Amygdala (tissue), 56 donors: ENCODE results near the gene MEMO1.
"Not testable (repeated sequence)": the region's sequence is repeated elsewhere in the genome, so short reads cannot be mapped to it uniquely, and the experiment has no call there.

ENCODE experiments used
- DNase-seq, 56 donors: peaks; one replicate each; lab custom pipeline; 2025; lab: John Stamatoyannopoulos, UW

The MEMO1 gene

DNA sequence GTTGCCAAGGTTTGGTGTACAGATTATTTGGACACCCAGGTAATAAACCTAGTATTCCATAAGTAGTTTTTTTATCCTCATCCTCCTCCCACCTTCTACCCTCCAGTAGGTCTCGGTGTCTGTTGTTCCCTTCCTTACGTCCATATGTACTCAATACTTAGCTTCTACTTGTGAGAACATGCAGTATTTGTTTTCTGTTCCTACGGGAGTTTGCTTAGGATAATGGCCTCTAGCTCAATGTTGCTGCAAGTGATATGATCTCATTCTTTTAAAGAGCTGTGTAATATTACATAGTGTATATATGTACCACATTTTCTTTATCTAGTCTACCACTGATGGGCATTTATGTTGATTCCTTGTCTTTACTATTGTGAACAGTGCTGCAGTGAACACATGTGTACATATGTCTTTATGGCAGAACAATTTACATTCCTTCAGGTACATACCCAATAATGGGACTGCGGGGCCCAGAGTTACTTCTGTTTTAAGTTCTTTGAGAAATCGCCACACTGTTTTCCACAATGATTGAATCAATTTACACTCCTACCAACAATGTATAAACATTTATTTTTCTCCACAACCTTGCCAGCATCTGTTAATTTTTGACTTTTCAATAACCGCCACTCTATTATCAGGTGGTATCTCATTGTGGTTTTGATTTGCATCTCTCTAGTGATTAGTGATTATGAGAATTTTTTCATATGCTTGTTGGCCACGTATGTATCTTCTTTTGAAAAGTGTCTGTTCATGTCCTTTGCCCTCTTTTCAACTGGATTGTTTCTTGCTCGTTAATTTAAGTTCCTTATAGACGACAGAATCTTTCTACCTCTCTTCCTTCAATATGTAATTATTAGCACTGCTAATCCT lies 88.0 kb downstream of the MEMO1 start:
- no peak for DNase-seq

DNA sequence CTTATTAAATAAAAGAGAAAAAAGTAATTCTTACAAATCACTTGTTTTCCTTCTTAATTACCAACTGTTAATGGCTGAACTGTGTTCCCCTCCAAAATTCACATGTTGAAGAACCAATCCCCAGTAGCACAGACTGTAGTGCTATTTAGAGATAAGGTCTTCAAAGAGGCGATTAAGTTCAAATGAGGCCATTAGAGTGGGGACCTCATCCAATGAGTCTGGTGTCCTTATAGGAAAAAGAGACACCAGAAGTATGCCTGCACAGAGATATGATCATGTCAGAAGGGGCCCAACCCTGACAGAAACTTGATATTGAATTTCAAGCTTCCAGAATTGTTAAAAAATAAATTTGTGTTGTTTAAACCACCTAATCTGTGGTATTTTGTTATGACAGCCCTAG lies 89.8 kb downstream of the MEMO1 start:
- DNase-seq: no peak

DNA sequence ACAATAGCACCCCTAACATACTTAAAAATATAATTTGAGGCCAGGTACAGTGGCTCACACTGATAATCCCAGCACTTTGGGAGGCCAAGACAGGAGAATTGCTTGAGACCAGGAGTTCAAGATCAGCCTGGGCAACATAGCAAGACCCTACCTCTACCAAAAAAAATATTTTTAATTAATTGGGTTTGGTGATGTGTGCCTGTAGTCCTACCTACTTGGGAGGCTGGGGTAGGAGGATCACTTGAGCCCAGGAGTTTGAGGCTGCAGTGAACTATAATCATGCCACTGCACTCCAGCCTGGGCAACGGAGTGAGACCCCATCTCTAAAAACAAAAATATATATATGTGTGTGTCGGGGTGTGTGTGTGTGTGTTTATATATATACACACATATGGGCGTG lies 91.3 kb downstream of the MEMO1 start:
- no peak for DNase-seq

DNA sequence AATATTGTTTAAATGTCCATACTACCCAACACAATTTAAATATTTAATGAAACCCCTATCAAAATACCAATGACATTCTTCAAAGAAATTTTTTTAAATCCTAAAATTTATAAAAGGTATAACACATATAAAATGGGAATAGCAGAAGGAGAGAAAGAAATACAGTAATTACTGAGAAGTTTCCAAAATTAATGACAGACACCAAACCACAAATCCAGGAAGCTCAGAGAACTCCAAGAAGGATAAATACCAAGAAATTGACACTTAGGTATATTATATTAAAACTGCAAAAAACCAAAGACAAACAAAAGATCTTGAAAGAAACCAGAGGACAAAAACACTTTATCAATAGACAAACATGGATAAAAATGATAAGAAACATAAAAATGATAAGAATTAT lies 101.1 kb downstream of the MEMO1 start:
- DNase-seq: no peak

DNA sequence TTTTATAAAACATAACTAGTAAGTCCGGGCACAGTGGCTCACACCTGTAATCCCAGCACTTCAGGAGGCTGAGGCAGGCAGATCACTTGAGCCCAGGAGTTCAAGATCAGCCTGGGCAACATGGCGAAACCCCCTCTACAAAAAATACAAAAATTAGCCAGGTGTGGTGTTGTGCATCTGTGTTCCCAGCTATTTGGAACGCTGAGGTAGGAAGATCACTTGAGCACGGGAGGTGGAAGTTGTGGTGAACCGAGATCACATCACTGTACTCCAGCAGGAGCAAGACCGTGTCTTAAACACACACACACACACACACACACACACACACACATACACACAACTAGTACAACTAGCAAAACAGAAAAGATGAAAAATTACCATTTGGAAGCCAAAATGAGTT lies 103.3 kb downstream of the MEMO1 start:
- DNase-seq: not testable (repeated sequence)

DNA sequence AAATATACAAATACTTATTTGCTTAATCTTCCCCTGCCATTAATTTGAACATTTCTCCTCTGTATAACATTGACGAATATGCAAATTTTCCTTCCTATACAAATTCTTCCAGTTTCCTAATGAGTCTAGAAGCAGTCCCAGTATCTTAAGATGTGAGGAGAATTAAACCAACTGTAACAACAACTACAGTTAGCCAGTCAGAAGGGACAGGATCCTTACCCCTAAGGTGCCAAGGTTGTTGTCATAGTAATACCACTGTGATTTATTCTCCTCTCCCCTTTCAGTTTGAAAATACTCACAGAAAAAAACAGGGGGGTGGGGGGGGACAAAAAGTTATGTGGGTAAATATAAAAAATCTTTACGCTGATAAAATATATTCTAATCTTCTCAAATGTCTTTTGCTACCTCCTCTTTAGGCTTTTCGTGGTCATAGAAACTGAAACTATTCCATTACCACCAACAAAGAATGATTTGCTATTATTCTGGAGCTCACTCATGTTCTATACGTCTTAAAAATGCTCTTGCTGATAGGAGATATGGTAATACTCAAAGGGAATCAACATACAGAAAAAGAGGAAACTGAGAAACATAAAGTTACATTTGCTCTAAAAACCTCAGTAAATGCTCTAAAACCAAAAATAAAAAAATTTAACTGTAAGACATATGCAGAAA lies 107.6 kb downstream of the MEMO1 start:
- no peak for DNase-seq

DNA sequence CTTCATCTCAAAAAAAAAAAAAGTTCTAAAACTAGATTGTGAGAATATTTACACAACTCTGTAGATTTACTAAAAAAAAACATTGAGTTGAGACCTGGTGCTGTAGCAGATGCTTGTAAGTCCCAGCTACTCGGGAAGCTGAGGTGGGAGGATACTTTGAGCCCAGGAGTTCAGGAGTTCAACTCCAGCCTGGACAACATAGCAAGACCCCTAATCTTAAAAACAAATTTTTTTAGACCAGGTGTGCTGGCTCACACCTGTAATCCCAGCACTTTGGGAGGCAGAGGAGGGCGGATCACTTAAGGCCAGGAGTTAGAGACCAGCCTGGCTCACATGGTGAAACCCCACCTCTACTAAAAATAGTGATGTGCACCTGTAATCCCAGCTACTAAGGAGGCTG lies 108.9 kb downstream of the MEMO1 start:
- no peak for DNase-seq

DNA sequence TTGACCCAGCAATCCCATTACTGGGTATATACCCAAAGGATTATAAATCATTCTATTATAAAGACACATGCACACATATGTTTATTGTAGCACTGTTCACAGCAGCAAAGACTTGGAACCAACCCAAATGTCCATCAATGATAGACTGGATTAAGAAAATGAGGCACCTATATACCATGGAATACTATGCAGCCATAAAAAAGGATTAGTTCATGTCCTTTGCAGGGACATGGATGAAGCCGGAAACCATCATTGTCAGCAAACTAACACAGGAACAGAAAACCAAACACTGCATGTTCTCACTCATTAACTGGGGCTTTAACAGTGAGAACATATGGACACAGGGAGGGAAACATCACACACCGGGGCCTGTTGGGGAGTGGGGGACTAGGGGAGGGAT lies 110.7 kb downstream of the MEMO1 start:
- not testable (repeated sequence) for DNase-seq

DNA sequence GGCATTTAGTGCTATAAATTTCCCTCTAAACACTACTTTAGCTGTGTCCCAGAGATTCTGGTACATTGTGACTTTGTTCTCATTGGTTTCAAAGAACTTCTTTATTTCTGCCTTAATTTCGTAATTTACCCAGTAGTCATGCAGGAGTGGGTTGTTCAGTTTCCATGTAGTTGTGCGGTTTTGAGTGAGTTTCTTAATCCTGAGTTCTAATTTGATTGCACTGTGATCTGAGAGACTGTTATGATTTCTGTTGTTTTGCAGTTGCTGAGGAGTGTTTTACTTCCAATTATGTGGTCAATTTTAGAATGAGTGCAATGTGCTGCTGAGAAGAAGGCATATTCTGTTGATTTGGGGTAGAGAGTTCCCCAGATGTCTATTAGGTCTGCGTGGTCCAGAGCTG lies 112.5 kb downstream of the MEMO1 start:
- DNase-seq: not testable (repeated sequence)

DNA sequence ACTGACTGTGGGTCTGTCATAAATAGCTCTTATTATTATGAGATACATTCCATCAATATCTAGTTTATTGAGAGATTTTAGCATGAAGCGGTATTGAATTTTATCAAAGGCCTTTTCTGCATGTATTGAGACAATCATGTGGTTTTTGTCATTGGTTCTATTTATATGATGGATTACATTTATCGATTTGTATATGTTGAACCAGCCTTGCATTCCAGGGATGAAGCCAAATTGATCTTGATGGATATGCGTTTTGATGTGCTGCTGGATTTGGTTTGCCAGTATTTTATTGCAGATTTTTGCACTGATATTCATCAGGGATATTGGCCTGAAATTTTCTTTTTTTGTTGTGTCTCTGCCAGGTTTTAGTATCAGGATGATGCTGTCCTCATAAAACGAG lies 113.5 kb downstream of the MEMO1 start:
- not testable (repeated sequence) for DNase-seq

DNA sequence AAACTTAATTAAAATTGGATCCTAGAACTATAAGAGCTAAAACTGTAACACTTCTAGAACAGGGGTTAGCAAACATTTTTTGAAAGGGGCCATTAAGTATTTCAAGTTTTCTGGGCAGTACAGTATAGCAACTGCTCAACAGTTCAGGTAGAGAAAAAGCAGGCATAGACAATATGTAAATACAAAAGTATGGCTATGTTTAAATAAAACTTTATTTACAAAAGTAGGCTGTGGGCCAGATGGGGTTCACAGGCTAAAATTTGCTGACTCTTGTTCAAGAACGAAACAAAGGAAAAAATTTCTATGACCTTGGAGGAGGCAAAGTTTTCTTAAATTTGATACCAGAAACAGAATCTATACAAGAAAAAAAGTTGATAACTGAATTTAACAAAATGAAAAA lies 114.5 kb downstream of the MEMO1 start:
- no peak for DNase-seq

DNA sequence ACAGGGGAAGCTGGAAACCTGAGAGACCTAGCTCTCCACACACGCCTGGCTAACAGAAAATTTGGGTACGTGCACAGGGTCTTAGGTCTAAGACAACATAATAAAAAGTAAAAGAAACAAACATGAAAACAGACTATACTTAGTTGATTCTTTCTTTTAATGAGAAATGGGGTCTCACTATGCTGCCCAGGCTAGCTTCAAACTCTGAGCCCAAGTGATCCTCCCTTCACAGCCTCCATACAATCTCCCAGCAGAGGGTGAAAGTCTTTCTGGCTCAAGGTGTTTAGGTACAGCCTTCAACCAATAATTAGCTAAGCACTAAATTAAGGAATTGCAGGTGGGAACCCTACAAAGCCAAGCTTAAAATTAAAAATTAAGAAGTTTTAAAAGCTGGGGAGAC lies 116.2 kb downstream of the MEMO1 start:
- no peak for DNase-seq

DNA sequence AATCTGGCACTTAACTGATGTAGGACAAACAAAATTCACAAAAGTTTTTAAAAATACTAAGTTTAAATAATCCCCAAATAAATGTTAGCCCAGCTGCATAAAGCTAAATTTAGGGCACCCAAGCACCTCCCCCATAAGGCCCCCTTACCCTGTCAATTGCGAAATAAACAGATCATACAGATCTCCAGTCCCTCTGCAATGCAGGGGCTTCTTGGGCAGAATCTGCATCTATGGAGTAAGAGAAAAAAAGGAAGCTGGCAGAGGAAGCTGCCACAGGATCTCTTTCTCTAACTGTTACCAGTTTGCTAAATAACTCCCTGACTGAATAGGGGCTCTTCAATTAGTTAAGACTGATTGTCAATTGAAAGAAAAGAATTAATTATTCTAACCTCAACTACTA lies 117.7 kb downstream of the MEMO1 start:
- DNase-seq: no peak

DNA sequence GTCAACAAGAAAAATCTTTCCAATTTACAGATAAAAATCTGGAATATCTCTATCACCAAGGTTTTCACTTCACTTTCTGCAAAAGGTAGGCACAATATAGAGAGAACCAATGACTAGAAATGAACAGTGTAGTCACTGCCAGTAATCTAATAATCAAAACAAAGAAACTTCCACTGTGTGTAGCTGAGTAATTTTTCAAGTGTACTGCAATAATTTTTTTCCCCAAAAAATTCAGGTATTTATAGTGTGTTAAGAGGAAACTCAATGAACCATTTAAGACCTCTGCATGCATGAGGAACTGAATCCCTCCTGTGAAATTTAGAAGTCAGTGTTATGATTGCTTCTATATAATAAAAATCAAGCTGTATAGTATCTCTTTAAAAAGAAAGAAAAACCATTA lies 121.8 kb downstream of the MEMO1 start:
- DNase-seq: no peak

DNA sequence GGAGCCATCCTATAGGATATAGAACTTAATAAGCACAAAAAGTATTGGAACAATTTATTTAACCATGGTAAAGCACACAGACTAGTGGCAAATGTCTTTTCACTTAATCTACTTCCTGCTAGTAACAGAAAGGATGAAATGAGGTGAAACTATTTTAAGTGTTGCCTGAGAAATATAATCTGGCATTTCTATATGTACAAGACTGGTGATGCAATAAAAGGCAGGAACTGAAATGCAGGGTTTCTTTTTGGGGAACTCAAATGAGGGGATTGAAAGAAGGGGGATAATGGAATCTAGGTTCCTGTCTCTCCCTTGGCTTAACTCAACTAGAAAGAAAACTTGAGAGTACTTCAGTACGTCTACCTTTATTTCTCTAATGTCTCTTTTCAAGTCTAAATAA lies 122.3 kb downstream of the MEMO1 start:
- no peak for DNase-seq

DNA sequence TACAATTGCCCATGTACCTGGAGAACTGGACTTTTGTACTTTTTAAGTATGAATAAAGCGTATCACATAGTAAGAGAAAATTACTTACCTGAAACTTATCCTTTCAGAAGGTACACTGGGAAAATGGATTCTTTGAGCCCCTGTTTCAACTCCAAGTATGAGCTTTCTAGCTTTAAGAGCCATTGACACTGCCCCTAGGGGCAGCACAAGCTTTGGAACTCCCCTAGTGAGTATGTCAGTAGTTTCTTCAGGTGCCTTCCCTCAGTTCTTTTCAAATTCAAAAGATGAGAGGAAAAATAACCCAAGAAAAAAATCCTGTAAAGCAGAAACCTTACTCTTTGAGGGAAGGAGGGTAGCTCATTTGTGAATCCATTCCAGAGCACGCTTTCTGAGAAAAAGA lies 124.1 kb downstream of the MEMO1 start:
- DNase-seq: no peak

DNA sequence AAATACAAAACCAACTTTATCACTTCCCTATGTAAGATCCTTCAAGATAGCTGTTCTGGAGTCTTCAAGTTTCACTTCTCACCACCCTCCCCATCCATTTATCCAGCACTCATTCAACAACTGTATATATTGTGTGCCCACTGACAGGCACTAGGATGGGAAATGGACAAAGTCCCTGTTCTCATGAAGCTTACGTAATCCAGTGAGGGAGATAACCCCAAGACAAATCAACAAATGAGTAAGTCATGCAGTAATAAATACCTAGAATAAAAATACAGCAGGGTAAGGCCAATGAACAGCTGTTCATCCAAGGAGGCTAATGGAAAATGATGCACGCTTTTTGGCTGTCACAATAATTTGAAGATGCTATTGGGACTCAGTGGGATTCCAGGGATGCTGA lies 133.8 kb downstream of the MEMO1 start:
- no peak for DNase-seq

DNA sequence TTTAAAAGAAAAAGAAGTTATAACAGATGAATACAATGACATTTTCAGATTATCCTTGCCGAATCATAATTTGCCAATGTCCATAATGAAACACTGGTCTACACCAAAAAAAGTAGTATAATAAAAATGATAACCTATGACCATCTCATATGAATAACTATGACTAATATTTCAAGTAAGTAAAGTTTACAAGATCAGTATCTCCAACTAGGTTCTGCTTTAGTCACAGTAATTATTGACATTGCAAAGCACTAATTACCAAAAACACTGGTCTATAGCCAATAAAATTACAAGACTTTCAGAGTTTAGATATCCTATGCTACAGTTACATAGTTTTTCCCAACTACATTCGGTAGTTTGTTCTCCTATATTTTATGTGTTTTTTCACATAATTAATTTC lies 136.7 kb downstream of the MEMO1 start:
- no peak for DNase-seq

DNA sequence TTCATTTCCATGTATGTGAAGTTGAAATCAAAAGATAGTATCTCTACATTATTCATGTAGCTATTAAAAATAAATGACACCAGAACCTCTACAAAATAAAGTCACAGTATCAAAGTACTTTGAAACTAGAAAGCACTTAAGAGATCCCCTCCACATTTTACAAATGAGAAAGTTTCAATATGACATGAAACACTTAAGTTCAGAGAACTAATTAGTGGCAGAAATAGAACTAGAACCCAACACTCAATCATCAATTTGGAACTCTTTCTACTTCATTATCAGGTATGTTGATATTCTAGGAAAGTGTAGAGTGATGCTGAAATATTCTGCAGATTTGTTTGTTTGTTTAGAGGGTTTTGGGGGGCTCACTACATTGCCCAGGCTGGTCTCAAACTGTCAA lies 145.6 kb downstream of the MEMO1 start:
- DNase-seq: no peak

DNA sequence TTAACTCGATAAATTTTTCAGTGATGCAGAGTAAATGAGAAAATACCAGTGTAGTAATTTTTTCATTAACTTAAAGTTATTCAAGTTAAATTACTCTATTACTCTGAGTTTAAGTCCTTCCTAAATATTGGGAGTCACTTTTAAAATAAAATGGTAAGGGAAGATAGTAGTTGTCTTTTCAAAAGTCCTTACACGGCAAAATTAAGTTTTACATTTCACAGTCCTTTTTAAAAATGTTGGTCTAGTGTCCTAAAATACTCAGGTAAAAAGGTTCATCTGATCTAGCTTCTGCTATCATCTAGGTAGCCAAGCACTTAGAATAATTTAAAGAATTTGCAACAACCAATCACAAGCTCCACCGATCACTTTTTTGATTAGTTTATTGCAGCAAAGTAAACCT lies 146.9 kb downstream of the MEMO1 start:
- DNase-seq: no peak

DNA sequence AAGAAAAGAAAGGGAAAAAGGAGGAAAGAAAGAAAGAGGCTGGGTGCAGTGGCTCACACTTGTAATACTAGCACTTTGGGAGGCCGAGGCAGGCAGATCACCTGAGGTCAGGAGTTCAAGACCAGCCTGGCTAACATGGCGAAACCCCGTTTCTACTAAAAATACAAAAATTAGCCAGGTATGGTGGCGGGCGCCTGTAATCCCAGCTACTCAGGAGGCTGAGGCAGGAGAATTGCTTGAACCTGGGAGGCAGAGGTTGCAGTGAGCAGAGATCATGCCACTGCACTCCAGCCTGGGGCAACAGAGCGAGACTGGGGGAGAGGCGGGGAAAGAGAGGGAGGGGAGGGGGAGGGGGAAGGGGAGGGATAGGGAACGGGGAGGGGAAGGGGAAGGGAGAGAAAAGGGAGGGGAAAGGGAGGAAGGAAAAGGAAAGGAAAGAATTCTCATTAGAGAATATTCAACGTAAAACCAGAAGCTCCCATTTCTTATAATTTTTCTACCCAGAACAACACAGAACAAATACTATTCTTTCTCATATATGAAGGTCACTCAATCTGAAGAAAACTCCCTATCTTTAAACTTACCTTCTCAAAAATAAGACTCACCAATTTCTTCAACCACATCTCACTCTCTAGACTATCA lies 147.7 kb downstream of the MEMO1 start:
- DNase-seq: not testable (repeated sequence)

DNA sequence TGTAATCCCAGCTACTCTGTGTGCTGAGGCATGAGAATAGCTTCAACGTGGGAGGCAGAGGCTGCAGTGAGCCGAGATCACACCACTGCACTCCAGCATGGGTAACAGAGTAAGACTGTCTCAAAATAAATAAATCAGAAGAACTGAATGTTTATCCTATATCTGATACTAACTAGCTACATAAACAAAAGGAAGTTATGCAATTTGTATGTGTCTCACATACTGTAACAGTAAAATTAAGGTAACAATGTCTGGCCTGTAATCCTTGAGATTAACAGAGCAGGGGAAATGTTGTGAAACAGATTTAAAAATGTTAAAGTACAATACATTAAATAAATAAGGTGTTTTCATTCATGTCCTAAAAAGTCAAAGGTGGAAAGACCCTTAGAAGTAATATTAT lies 150.8 kb downstream of the MEMO1 start:
- DNase-seq: no peak
